SK-N-SH (cell line): ENCODE data around the gene HLA-B. TPM values are rescaled to one million over a fixed set of nuclear protein-coding genes. Genes with fewer than 3 reads are reported as not detected.

Experiments
- CTCF ChIA-PET: fragments of 300-600, 350-600 bp; formaldehyde crosslinking; extraction: SDS; loops from one replicate; lab custom pipeline; 2021; lab: Yijun Ruan, JAX
- POLR2A ChIA-PET: fragments of 350-600 bp; sonication (Branson Sonifier 250); formaldehyde crosslinking; extraction: SDS; loops from one replicate; lab custom pipeline; 2020; ENCODE audit warnings: antibody characterized with exemption, inconsistent platforms; lab: Yijun Ruan, JAX
- DNase-seq: peaks from one replicate; pipeline ENCODE4 v3.0.0; 2012
- H2AFZ ChIP-seq: fragments of 200-600 bp; sonication (generic); 2 replicates; pipeline ENCODE4 v1.8.1; 2016; ENCODE audit warnings: antibody characterized with exemption, mild to moderate bottlenecking, low read depth
- H3F3A ChIP-seq: fragments of 200-600 bp; sonication (generic); replicated peaks from 2 replicates; pipeline ENCODE3; 2016; ENCODE audit warnings: antibody characterized with exemption, mild to moderate bottlenecking; ENCODE audit not compliant: insufficient read depth
- H3K27ac ChIP-seq, 2 experiments: fragments of 200-500 bp in 1 of 2; fragments of 200-600 bp in 1 of 2; sonication (Bioruptor generic) in 1 of 2; sonication (generic), shearing (Covaris generic) in 1 of 2; 2 replicates each; pipeline versions ENCODE4 v1.5.1 to v1.6.1; 2014 to 2016; ENCODE audit warnings: low read depth in 2 of 2, inconsistent platforms in 1 of 2, low read length in 1 of 2, mild to moderate bottlenecking in 1 of 2, mixed read lengths in 1 of 2
- H3K27me3 ChIP-seq: fragments of 200-600 bp; sonication (generic), shearing (Covaris generic); 2 replicates; pipeline ENCODE4 v1.6.1; 2016; ENCODE audit warnings: mixed run types; ENCODE audit not compliant: insufficient read depth
- H3K36me3 ChIP-seq, 2 experiments: fragments of 200-500 bp in 1 of 2; fragments of 200-600 bp in 1 of 2; sonication (Bioruptor generic) in 1 of 2; sonication (generic) in 1 of 2; replicated peaks in 1 of 2; 2 replicates each; pipeline versions ENCODE3 to v1.5.1; 2014 to 2016; ENCODE audit warnings: low read length in 1 of 2, mild to moderate bottlenecking in 1 of 2; ENCODE audit not compliant: insufficient read depth in 2 of 2, control insufficient read depth in 1 of 2
- H3K4me1 ChIP-seq, 2 experiments: fragments of 200-500 bp in 1 of 2; fragments of 200-600 bp in 1 of 2; sonication (Bioruptor generic) in 1 of 2; sonication (generic), shearing (Covaris generic) in 1 of 2; 2 replicates each; pipeline versions ENCODE4 v1.5.1 to v1.6.1; 2014 to 2016; ENCODE audit warnings: low read depth in 1 of 2, low read length in 1 of 2, mixed run types in 1 of 2; ENCODE audit not compliant: insufficient read depth in 2 of 2, control insufficient read depth in 1 of 2
- H3K4me2 ChIP-seq: fragments of 200-600 bp; sonication (generic), shearing (Covaris generic); 2 replicates; pipeline ENCODE4 v1.6.1; 2017; ENCODE audit warnings: mixed run types
- H3K4me3 ChIP-seq, 2 experiments: fragments of 200-500 bp in 1 of 2; fragments of 200-600 bp in 1 of 2; sonication (Bioruptor generic) in 1 of 2; sonication (generic), shearing (Covaris generic) in 1 of 2; 2 replicates each; pipeline versions ENCODE4 v1.5.1 to v1.8.1; 2014 to 2016; ENCODE audit warnings: low read depth in 2 of 2, inconsistent platforms in 1 of 2, low read length in 1 of 2, mild to moderate bottlenecking in 1 of 2, mixed read lengths in 1 of 2, moderate library complexity in 1 of 2
- H3K79me2 ChIP-seq: fragments of 200-600 bp; sonication (generic); 2 replicates; pipeline ENCODE4 v1.8.1; 2017; ENCODE audit warnings: mild to moderate bottlenecking; ENCODE audit not compliant: insufficient read depth
- H3K9ac ChIP-seq: fragments of 200-600 bp; sonication (generic); 2 replicates; pipeline ENCODE4 v1.6.1; 2017; ENCODE audit warnings: mixed run types
- H3K9me2 ChIP-seq: fragments of 200-600 bp; sonication (generic); 2 replicates; pipeline ENCODE4 v1.6.1; 2017; ENCODE audit warnings: mixed run types
- H3K9me3 ChIP-seq: fragments of 200-600 bp; sonication (generic); 2 replicates; pipeline ENCODE4 v1.6.1; 2017; ENCODE audit warnings: mixed run types, mild to moderate bottlenecking, moderate library complexity
- H4K20me1 ChIP-seq: fragments of 200-600 bp; sonication (generic); 2 replicates; pipeline ENCODE4 v1.6.1; 2017; ENCODE audit warnings: mild to moderate bottlenecking, mixed run types; ENCODE audit not compliant: insufficient read depth
- CTCF ChIP-seq: fragments of 200-600 bp; sonication (generic); IDR thresholded peaks from 2 replicates; pipeline ENCODE4 v1.6.1; 2017; ENCODE audit warnings: antibody characterized with exemption, mild to moderate bottlenecking, moderate library complexity
- EP300 ChIP-seq, 2 experiments: IDR thresholded peaks; 2 replicates each; pipeline versions ENCODE4 v1.4.0 to v1.6.1; 2012; ENCODE audit warnings: borderline replicate concordance in 1 of 2, low read depth in 1 of 2, low read length in 1 of 2
- FOSL2 ChIP-seq: IDR thresholded peaks from 2 replicates; pipeline ENCODE4 v1.4.0; 2012; ENCODE audit warnings: low read depth, mild to moderate bottlenecking, moderate library complexity, borderline replicate concordance
- FOXM1 ChIP-seq: IDR thresholded peaks from 2 replicates; pipeline ENCODE4 v1.4.0; 2012; ENCODE audit warnings: low read depth, mild to moderate bottlenecking
- GABPA ChIP-seq: IDR thresholded peaks from 2 replicates; pipeline ENCODE4 v1.4.0; 2012; ENCODE audit warnings: low read depth, mild to moderate bottlenecking
- GATA2 ChIP-seq: sonication (generic); formaldehyde crosslinking; IDR thresholded peaks from 2 replicates; pipeline ENCODE4 v1.5.0; 2020; ENCODE audit warnings: mild to moderate bottlenecking, missing genetic modification reagents
- MAX ChIP-seq: IDR thresholded peaks from 2 replicates; pipeline ENCODE4 v1.4.0; 2012; ENCODE audit warnings: low read depth
- MXI1 ChIP-seq: IDR thresholded peaks from 2 replicates; pipeline ENCODE4 v1.6.1; 2012; ENCODE audit warnings: mild to moderate bottlenecking, low read depth, low read length, improper control_type of control experiment
- NFIC ChIP-seq: IDR thresholded peaks from 2 replicates; pipeline ENCODE4 v1.4.0; 2012; ENCODE audit warnings: borderline replicate concordance
- PBX3 ChIP-seq: IDR thresholded peaks from 2 replicates; pipeline ENCODE4; 2012
- RAD21 ChIP-seq: IDR thresholded peaks from 2 replicates; pipeline ENCODE4 v1.6.1; 2012; ENCODE audit warnings: mild to moderate bottlenecking, low read length
- RXRA ChIP-seq: IDR thresholded peaks from 2 replicates; pipeline ENCODE4 v1.4.0; 2012; ENCODE audit warnings: low read depth, mild to moderate bottlenecking, borderline replicate concordance
- SIN3A ChIP-seq: IDR thresholded peaks from 2 replicates; pipeline ENCODE4 v1.6.1; 2012; ENCODE audit warnings: low read depth, mild to moderate bottlenecking, low read length, moderate library complexity, borderline replicate concordance
- SMC3 ChIP-seq: IDR thresholded peaks from 2 replicates; pipeline ENCODE4 v1.6.1; 2012; ENCODE audit warnings: low read depth, low read length, improper control_type of control experiment
- TCF12 ChIP-seq: IDR thresholded peaks from 2 replicates; pipeline ENCODE4 v1.4.0; 2012
- USF1 ChIP-seq: IDR thresholded peaks from 2 replicates; pipeline ENCODE4 v1.4.0; 2012; ENCODE audit warnings: low read depth, borderline replicate concordance
- USF2 ChIP-seq: fragments of 150-350 bp; IDR thresholded peaks from 2 replicates; pipeline ENCODE4 v1.6.1; 2017; ENCODE audit warnings: antibody characterized with exemption, low read length, low read depth, borderline replicate concordance
- YY1 ChIP-seq: IDR thresholded peaks from 2 replicates; pipeline ENCODE4 v1.4.0; 2012; ENCODE audit warnings: low read depth, mild to moderate bottlenecking
- WGBS: methylation state at CpG from one replicate; pipeline ENCODE4 v1.1.6; 2017; ENCODE audit warnings: low lambda C conversion rate; 5-methylcytosine and 5-hydroxymethylcytosine counted together
- polyA plus RNA-seq, 3 experiments: library from polyadenylated mRNA; depleted of rRNA; stranded (reverse); fragments of >200 nt; gene quantifications; 2 replicates each; pipeline ENCODE4 v1.2.3, GENCODE V29; 2012

HLA-B gene
- polyA plus RNA-seq, 1 of the 3 experiments (the other 2 are of a cell fraction): 18.7 TPM

- no peak for TF ChIP-seq CTCF
- TF ChIP-seq MAX: no peak
- no peak for TF ChIP-seq RAD21
- TF ChIP-seq FOXM1: no peak
- TF ChIP-seq EP300 (IDR thresholded peaks at IDR 0.05; ENCODE audit: borderline replicate concordance in 1 of 2, low read depth in 1 of 2, low read length in 1 of 2): no peak
- TF ChIP-seq RXRA: no peak
Measured at GRCh38 chr6:31321005-31321707, 35.8 kb downstream of the HLA-B start (continued).

GRCh38 chr6:31317036-31317435, 39.9 kb downstream of the HLA-B start:
- H3K36me3 ChIP-seq: no peaks in the 10 kb centered on the region
- TF ChIP-seq YY1: no peak
- TF ChIP-seq EP300 (IDR thresholded peaks at IDR 0.05; ENCODE audit: borderline replicate concordance in 1 of 2, low read depth in 1 of 2, low read length in 1 of 2): no peak
- TF ChIP-seq GABPA: no peak
- TF ChIP-seq USF1: no peak
- TF ChIP-seq SMC3: no peak
- TF ChIP-seq FOSL2: no peak
- TF ChIP-seq PBX3: no peak
- no peak for TF ChIP-seq RAD21
- no peak for TF ChIP-seq TCF12
- TF ChIP-seq MXI1: no peak
- no peak for TF ChIP-seq USF2
- no peak for TF ChIP-seq GATA2 (CRISPR knock-in tag)
- no peak for TF ChIP-seq NFIC
- no peak for TF ChIP-seq SIN3A
- TF ChIP-seq, all 33 proteins: peak for 0
- no peak overlapping the region for H3K27ac ChIP-seq
- H3K4me3 ChIP-seq: no peak overlapping the region
- H3F3A ChIP-seq: no peaks in the 10 kb centered on the region
- H3K4me1 ChIP-seq: no peaks in the 10 kb centered on the region
- H3K9me3 ChIP-seq: no peaks in the 10 kb centered on the region
- no peaks in the 10 kb centered on the region for H3K9me2 ChIP-seq
- POLR2A ChIA-PET: no interaction called here
- CTCF ChIA-PET: no interaction called here
- no peaks in the 10 kb centered on the region for H3K79me2 ChIP-seq
- no peak overlapping the region for H2AFZ ChIP-seq
- peaks cover 49% of the 10 kb centered on the region for H3K27me3 ChIP-seq
- under 1% methylated on average over 2 of the region's 2 CpGs for WGBS
- DNase-seq: no peak
- no peak overlapping the region for H3K4me2 ChIP-seq
- H3K9ac ChIP-seq: no peak overlapping the region
- no peaks in the 10 kb centered on the region for H4K20me1 ChIP-seq
